ENCODE data around the gene LPCAT3.

LPCAT3 gene

GRCh38 chr12:7008864-7009263 is 9.4 kb downstream of the LPCAT3 start:
- H3K4me3 ChIP-seq (ENCODE audit: low read depth, low read length): no peak overlapping the region
- TF ChIP-seq CTCF (IDR thresholded peaks at IDR 0.05; ENCODE audit: low read depth, low read length): no peak

GRCh38 chr12:7006639-7007038 is 11.6 kb downstream of the LPCAT3 start:
- no peak overlapping the region for H3K4me3 ChIP-seq (ENCODE audit: low read depth, low read length)
- TF ChIP-seq CTCF (IDR thresholded peaks at IDR 0.05; ENCODE audit: low read depth, low read length): no peak

GRCh38 chr12:7005311-7005710 is 13.0 kb downstream of the LPCAT3 start:
- TF ChIP-seq CTCF (IDR thresholded peaks at IDR 0.05; ENCODE audit: low read depth, low read length): no peak
- no peak overlapping the region for H3K4me3 ChIP-seq (ENCODE audit: low read depth, low read length)

GRCh38 chr12:7004840-7005239 is 13.4 kb downstream of the LPCAT3 start:
- TF ChIP-seq CTCF (IDR thresholded peaks at IDR 0.05; ENCODE audit: low read depth, low read length): no peak
- no peak overlapping the region for H3K4me3 ChIP-seq (ENCODE audit: low read depth, low read length)

- no peak for TF ChIP-seq CTCF (IDR thresholded peaks at IDR 0.05; ENCODE audit: low read depth, low read length)
These were observed 13.9 kb downstream of the LPCAT3 start for GRCh38 chr12:7004287-7004803.

GRCh38 chr12:7001921-7002591 is 16.2 kb downstream of the LPCAT3 start:
- H3K4me3 ChIP-seq (ENCODE audit: low read depth, low read length): no peak overlapping the region
- TF ChIP-seq CTCF (IDR thresholded peaks at IDR 0.05; ENCODE audit: low read depth, low read length): no peak

More at GRCh38 chr12:7004287-7004803, 13.9 kb downstream of the LPCAT3 start:
- no peak overlapping the region for H3K4me3 ChIP-seq (ENCODE audit: low read depth, low read length)

- no peak overlapping the region for H3K4me3 ChIP-seq (ENCODE audit: low read depth, low read length)
- no peak for TF ChIP-seq CTCF (IDR thresholded peaks at IDR 0.05; ENCODE audit: low read depth, low read length)
These were observed 19.4 kb downstream of the LPCAT3 start for GRCh38 chr12:6998715-6999451.
